ENCODE measurements around the gene MPPED2. TPM values are rescaled to one million over a fixed set of nuclear protein-coding genes. Genes with fewer than 3 reads are reported as not detected.

Gene MPPED2
- not detected in 2 replicates for total RNA-seq

- intact Hi-C loops (cut with micrococcal nuclease): no loop called here
These were observed at the start of gene MPPED2 for GRCh38 chr11:30586251-30587144. Gene MPPED2 (minus strand): TSS chr11:30586353. CDS start chr11:30580373, 5,980 bp downstream.

- intact Hi-C loops (cut with micrococcal nuclease): no loop called here
These were observed 49.3 kb upstream of the MPPED2 start for GRCh38 chr11:30635401-30635989.

DNA sequence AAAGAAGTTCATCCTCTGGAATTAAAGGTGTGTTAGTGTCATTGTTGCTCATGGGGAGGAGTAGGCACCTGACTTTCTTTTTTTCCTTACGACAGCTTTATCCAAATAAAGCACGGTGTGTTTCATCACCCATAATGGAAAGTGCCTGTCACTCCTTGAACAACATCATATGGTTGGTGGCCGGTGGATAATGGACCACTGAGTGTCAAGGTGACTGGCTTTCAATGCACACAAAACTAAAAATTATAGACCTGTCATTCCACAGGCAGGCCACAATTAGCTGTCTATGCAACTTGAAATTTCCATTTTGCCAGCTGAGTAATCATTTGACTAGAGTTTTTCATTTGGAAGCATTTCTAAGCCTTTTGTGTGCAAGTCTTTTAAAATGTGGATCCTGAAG lies 45.0 kb upstream of the MPPED2 start:
- intact Hi-C loops (cut with micrococcal nuclease): no loop called here

GRCh38 chr11:30619767-30620166 lies 33.6 kb upstream of the MPPED2 start:
- intact Hi-C loops (cut with micrococcal nuclease): no loop called here

GRCh38 chr11:30617762-30618161 lies 31.6 kb upstream of the MPPED2 start:
- intact Hi-C loops (cut with micrococcal nuclease): no loop called here

DNA sequence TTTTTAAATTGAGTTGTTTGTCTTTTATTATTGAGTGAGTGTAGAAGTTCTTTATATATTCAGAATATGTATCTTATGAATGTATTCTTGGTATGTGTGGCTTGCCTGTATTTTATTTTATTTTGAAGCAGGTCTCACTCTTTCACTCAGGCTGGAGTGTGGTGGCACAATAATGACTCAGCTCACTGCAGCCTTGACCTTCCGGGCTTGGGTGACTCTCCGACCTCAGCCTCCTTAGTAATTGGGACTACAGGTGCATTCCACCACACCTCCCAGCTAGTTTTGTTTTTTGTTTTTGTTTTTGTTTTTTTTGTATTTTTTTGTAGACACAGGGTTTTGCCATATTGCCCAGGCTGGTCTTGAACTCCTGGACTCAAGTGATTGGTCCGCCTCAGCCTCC lies 24.5 kb upstream of the MPPED2 start:
- intact Hi-C loops (cut with micrococcal nuclease): no loop called here

- intact Hi-C loops (cut with micrococcal nuclease): no loop called here
These were observed 22.4 kb upstream of the MPPED2 start for GRCh38 chr11:30608534-30608933.

DNA sequence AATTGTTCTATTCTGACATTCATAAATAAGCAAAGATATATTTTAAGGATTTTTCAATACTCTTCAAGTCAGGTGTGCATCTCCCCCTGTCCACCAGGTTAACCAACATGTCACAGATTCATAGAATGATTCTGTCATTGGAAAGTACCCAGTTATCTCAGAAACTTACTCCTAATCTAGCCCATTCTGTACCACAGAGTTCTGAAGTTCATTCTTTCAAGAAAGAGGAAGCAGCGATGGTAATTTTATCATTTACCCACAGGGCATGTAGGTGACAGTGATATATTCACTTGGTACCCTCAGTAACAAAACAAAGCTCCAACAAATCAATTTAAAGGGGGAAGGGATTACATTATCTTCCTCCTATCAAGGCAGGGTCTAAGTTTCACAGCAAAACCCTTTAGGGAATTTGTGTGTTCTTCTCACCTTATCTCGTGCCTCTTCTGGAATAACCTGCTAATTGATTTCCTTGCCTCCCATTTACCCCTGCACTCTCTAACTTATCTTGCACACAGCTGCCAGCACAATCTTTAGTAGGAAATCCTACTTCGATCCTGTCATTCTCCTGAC lies 19.0 kb upstream of the MPPED2 start:
- intact Hi-C loops (cut with micrococcal nuclease): no loop called here

DNA sequence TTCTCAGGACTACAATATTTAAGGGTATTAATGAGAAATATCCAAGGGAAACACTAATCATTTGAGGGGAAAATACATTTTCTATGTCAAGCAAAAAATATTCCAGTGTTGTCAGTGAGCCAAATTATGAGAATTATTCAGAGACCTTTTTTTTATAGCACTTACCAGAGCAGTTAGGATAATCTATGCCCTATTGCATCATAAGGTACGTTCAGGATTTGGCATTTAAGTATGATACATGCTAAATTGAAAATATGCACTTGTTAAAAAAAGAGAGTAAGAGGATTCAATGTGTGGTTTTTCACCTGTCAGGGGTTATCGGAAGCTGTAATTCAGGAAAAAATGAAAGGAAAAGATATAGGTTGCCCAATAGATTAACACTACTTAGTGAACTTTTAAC lies 17.2 kb upstream of the MPPED2 start:
- intact Hi-C loops (cut with micrococcal nuclease): no loop called here

DNA sequence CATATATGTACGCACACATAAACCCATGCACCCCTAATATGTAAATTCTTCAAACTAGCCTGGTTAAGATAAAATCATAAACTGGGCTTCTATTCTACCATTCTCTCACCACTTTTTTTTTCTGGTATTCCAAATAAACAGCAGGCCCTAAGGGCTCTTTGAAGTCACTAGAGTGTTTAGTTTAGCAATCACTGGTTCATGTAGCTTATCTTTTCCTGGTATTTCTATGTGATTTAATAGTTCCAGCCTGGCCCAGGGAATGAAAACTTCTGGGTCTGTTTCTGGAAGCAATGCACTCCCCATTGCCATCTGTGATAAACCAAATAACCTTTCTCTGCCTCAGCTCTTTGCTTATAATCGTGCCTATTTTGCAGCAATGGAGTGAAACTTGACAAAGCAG lies 10.7 kb upstream of the MPPED2 start:
- intact Hi-C loops (cut with micrococcal nuclease): no loop called here

- intact Hi-C loops (cut with micrococcal nuclease): no loop called here
These were observed 9.8 kb upstream of the MPPED2 start for GRCh38 chr11:30595934-30596333.

DNA sequence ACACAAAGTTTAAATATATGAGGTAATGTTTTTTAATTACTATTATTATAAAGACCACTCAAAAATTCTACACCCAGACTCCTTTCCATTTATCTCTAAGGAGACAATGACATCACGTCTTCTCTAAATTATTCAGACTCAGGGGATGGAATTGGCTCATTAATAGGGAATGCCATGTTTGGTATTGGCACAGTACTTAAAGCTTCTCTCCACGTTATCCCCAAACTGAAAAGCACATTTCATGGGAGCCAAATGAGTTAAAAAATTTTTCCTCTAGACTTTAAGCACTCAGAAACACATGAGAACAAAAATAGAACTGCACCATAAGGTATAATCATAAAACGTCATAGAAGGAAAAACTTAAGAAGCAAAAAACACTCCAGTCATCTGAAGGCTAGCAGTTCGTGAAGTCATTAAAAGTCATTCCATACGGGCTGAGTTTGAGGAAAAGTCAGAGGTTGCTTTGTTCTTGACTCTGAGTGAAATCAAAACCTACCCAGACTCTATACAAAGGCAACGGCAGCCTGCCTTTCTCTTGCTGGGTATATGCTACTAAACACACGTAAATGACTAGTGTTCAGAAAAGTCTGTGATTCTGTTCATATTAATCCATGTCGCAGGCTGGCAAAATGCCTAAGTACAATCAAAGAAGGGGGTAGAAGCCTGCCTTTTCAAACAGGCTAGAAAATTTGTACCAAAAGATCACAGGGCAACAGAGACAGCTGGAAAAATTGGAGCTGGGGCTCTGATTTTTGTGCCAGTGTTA lies 8.7 kb upstream of the MPPED2 start:
- intact Hi-C loops (cut with micrococcal nuclease): no loop called here

DNA sequence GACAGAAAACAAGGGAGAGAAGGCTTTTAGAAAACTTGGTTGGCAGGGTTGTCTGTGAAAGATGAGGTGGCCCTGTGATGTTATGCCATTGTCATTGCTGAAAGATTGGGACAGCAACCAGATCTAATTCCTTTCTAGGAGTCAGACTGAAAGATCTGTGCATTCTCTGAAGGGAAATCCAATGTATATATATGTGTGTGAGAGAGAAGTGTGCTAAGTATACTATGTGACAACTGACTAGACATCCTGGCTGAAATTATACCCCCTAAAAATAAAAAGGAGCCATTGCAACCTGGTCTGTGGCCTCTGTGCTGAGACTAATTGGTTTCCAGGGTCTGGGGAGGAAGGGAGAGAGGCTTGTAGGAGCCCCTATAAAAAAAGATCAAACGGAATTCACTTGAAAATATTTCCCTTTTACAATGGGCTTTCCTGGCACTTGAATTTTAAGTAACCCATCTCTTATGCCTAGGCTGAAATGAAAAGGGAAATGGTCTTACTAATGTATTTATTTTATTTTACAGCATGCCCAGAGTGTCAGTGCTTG lies 1.2 kb upstream of the MPPED2 start:
- intact Hi-C loops (cut with micrococcal nuclease): no loop called here

GRCh38 chr11:30585892-30586250 lies 282 bp downstream of the MPPED2 start:
- intact Hi-C loops (cut with micrococcal nuclease): no loop called here

- intact Hi-C loops (cut with micrococcal nuclease): no loop called here
These were observed 845 bp downstream of the MPPED2 start for GRCh38 chr11:30585125-30585891.

DNA sequence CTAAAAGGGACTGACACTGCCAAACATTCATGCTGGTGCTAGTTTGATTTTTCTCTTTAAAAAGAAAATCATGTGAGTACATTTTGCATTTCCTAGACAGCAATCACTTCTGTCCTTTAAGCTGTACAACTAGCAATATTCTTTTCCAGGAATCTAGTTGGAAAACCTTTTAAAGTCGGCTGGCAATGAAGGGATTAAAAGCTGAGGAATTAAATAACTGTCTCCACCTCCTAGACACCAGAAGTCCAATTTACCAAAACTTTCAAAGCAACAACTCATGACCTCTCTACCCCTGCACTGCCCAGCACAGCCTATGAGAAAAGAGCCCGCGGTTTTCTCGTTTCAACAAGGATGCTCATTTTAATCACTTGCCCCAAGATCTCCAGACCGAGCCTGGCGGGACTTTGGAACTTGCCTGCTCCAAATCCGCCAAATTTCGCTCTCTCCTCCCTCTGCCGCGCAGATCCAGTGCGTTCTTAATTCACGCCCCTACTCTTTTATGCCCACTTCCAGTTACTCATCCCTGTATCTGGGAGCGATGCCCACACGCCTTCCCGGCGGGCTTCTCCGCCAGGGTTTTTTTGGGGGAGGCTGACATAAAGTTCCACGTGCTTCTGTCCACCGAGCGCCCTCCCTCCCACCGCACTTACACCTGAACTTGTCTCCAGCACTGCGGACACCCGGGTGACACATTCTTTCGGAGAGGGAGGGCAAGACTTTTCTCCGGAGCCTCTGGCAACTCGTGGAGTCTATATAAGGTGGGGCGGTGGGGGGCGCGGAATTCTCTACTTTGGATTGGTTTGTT lies 2.5 kb downstream of the MPPED2 start:
- intact Hi-C loops (cut with micrococcal nuclease): no loop called here

- intact Hi-C loops (cut with micrococcal nuclease): no loop called here
These were observed 3.4 kb downstream of the MPPED2 start for GRCh38 chr11:30582726-30583125.

DNA sequence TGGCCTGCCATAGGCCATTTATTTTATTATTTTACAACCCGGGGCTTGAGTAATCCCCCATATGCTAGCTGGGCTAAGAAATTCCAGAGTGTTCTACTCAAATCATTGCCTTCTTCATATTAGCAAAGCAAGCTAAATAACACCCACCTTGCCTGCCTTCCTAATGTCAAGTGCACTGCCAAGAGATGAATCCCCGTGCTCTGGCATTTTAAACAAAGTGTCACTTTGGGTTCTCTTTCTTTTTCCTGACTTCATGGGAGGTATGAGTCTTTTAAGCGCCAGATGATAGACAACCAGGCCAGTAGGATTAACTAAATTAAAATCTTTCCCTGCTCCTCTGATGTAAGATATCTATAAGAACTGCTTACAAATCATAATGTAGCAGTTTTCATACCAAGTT lies 4.5 kb downstream of the MPPED2 start:
- intact Hi-C loops (cut with micrococcal nuclease): no loop called here

GRCh38 chr11:30580573-30580972 lies 5.6 kb downstream of the MPPED2 start:
- intact Hi-C loops (cut with micrococcal nuclease): no loop called here

All from T-helper 2 cell treated with Interferon-gamma antibody and Interleukin-4, amounts not matched to agents 100 ng/mL and 5 ng/mL, for 36 hours (primary cell).